GM12878 (cell line): ENCODE measurements around the gene MYOCOS. TPM values are rescaled to one million over a fixed set of nuclear protein-coding genes. Genes with fewer than 3 reads are reported as not detected.

Experiments used
- ATF3 ChIP-seq: IDR thresholded peaks from 2 replicates; pipeline ENCODE4 v1.6.1; 2011; ENCODE audit warnings: low read depth, mild to moderate bottlenecking, low read length, moderate library complexity, borderline replicate concordance; ENCODE audit errors: extremely low read depth
- CHD1 ChIP-seq: IDR thresholded peaks from 2 replicates; pipeline ENCODE4 v1.6.1; 2012; ENCODE audit warnings: low read depth, low read length, improper control_type of control experiment
- CHD2 ChIP-seq: IDR thresholded peaks from 2 replicates; pipeline ENCODE4 v1.6.1; 2011; ENCODE audit warnings: low read depth, low read length, improper control_type of control experiment, borderline replicate concordance
- DPF2 ChIP-seq: fragments of 450-650 bp; IDR thresholded peaks from 2 replicates; pipeline ENCODE4 v1.6.1; 2017; ENCODE audit warnings: mild to moderate bottlenecking
- E2F8 ChIP-seq: fragments of 450-650 bp; IDR thresholded peaks from 2 replicates; pipeline ENCODE4 v1.6.1; 2018; ENCODE audit warnings: mild to moderate bottlenecking, low read depth, moderate library complexity; ENCODE audit not compliant: partially characterized antibody
- E4F1 ChIP-seq: fragments of 450-650 bp; IDR thresholded peaks from 2 replicates; pipeline ENCODE4 v1.6.1; 2018; ENCODE audit warnings: borderline replicate concordance, mild to moderate bottlenecking; ENCODE audit not compliant: partially characterized antibody
- EED ChIP-seq: sonication (generic); IDR thresholded peaks from 2 replicates; pipeline ENCODE4 v1.6.1; 2016; ENCODE audit warnings: antibody characterized with exemption, low read depth
- FOS ChIP-seq: IDR thresholded peaks from 3 replicates; pipeline ENCODE4 v1.6.1; 2011; ENCODE audit warnings: borderline replicate concordance; ENCODE audit not compliant: insufficient read length; ENCODE audit errors: extremely low read depth
- KAT2A ChIP-seq: conservative IDR thresholded peaks from 2 replicates; pipeline ENCODE4 v1.6.1; 2011; ENCODE audit warnings: low read depth, low read length; ENCODE audit not compliant: control insufficient read depth
- RELA ChIP-seq: fragments of 450-650 bp; IDR thresholded peaks from 2 replicates; pipeline ENCODE4 v1.8.0; 2014; ENCODE audit warnings: borderline replicate concordance; ENCODE audit not compliant: partially characterized antibody
- RFX5 ChIP-seq: IDR thresholded peaks from 2 replicates; pipeline ENCODE4 v1.6.1; 2011; ENCODE audit warnings: low read depth, low read length, improper control_type of control experiment
- SRF ChIP-seq, 2 experiments: IDR thresholded peaks; 2 replicates each; pipeline ENCODE4 v1.6.1; 2011; ENCODE audit warnings: low read depth in 2 of 2, low read length in 2 of 2, mild to moderate bottlenecking in 1 of 2, moderate library complexity in 1 of 2
- TAF1 ChIP-seq: IDR thresholded peaks from 2 replicates; pipeline ENCODE4 v1.6.1; 2011; ENCODE audit warnings: mild to moderate bottlenecking, low read depth, low read length, borderline replicate concordance
- ZBTB33 ChIP-seq: fragments of 450-650 bp; IDR thresholded peaks from 2 replicates; pipeline ENCODE4 v1.6.1; 2017; ENCODE audit warnings: mild to moderate bottlenecking
- ZNF592 ChIP-seq: fragments of 450-650 bp; IDR thresholded peaks from 2 replicates; pipeline ENCODE4 v1.6.1; 2017; ENCODE audit warnings: mild to moderate bottlenecking, moderate library complexity
- polyA plus RNA-seq, 11 experiments: library from polyadenylated mRNA; depleted of rRNA in 4 of 11; unstranded in 6 of 11; stranded (reverse) in 5 of 11; fragments of >200 nt; fragmentation: Nextera tagmentation in 4 of 11; fragmentation: Illumina TruSeq in 1 of 11; extraction: Ambion mirVana in 4 of 11; extraction: Trizol in 1 of 11; gene quantifications; 1 replicate in 1 of 11; 2 replicates in 10 of 11; pipeline versions ENCODE4 v1.2.1 to v1.2.3, GENCODE V29; 2011 to 2016; ENCODE audit warnings: inconsistent platforms in 2 of 11, missing spikeins in 2 of 11, low read depth in 1 of 11
- total RNA-seq, 4 experiments: library from RNA; depleted of rRNA in 3 of 4; stranded (reverse); fragments of >200 nt in 3 of 4; fragmentation: Illumina TruSeq in 1 of 4; extraction: Trizol in 1 of 4; gene quantifications; 2 replicates each; pipeline versions ENCODE4 v1.2.1 to v1.2.3, GENCODE V29; 2013 to 2021

The MYOCOS gene
- total and polyA plus RNA-seq, 10 of the 15 experiments (the other 5 are each of a cell fraction or from before 2014, with no cell fraction given) = 0.12 to 0.24 (median 0.16) TPM; not detected in 4

GRCh38 chr1:171644805-171645483, 22.9 kb downstream of the MYOCOS start (continued):
- TF ChIP-seq ATF3 (no peak), CHD2 (no peak), RFX5 (no peak), RELA (no peak), E2F8 (no peak), KAT2A (no peak), ZBTB33 (no peak), DPF2 (0 out of 2 replicates have a peak, but pooled peaks have one; percentile 38), E4F1 (no peak), TAF1 (no peak), CHD1 (no peak), EED (no peak), SRF (IDR thresholded peaks at IDR 0.05; ENCODE audit: low read depth in 2 of 2, low read length in 2 of 2) (no peak), ZNF592 (no peak), FOS (no peak)
